PC-3 (cell line): ENCODE measurements around the gene DUSP2. TPM values are rescaled to one million over a fixed set of nuclear protein-coding genes. Genes with fewer than 3 reads are reported as not detected.

Source experiments
- ATAC-seq: fragments of 200-7000 bp; cut with Tn5 transposase; 2 replicates; pipeline ENCODE4 v1.9.1; 2020; ENCODE audit warnings: mild to moderate bottlenecking, moderate library complexity
- BruUV-seq: library from RNA; stranded (reverse); fragments of 400-500 nt; replicated peaks from 2 replicates; lab custom pipeline; 2021; lab: Mats Ljungman, UMichigan
- CTCF ChIA-PET: fragments of 300-600 bp; sonication (Branson Sonifier 250); formaldehyde crosslinking; loops from one replicate; lab custom pipeline; 2022; ENCODE audit warnings: antibody characterized with exemption; lab: Charles Lee
- POLR2A ChIA-PET: fragments of 300-600 bp; sonication (Branson Sonifier 250); formaldehyde crosslinking; loops from one replicate; lab custom pipeline; 2022; ENCODE audit warnings: antibody characterized with exemption; ENCODE audit not compliant: unreplicated experiment; lab: Charles Lee
- DNase-seq: peaks from one replicate; pipeline ENCODE4 v3.0.0-alpha.2; 2015
- H2AFZ ChIP-seq: fragments of 300-600 bp; sonication (generic); 2 replicates; pipeline ENCODE4 v1.6.0; 2016; ENCODE audit warnings: antibody characterized with exemption, low read length
- H3F3A ChIP-seq: fragments of 300-600 bp; sonication (generic); one replicate; pipeline ENCODE4 v1.6.0; 2017; ENCODE audit warnings: antibody characterized with exemption, low read length, control low read depth, mild to moderate bottlenecking; ENCODE audit not compliant: unreplicated experiment
- H3K27ac ChIP-seq: fragments of 300-600 bp; sonication (generic); 2 replicates; pipeline ENCODE4 v1.5.1; 2016; ENCODE audit warnings: mild to moderate bottlenecking, low read length
- H3K27me3 ChIP-seq: fragments of 300-600 bp; sonication (generic); 2 replicates; pipeline ENCODE4 v1.6.1; 2016; ENCODE audit warnings: low read length, mixed read lengths
- H3K36me3 ChIP-seq: fragments of 300-600 bp; sonication (generic); 2 replicates; pipeline ENCODE4 v1.6.1; 2016; ENCODE audit warnings: low read depth, mixed run types, low read length, mixed read lengths
- H3K4me1 ChIP-seq: fragments of 300-600 bp; sonication (generic); 2 replicates; pipeline ENCODE4 v1.5.1; 2016; ENCODE audit warnings: low read length; ENCODE audit not compliant: insufficient read depth
- H3K4me2 ChIP-seq: fragments of 300-600 bp; sonication (generic); 2 replicates; pipeline ENCODE4 v1.6.0; 2016; ENCODE audit warnings: low read length
- H3K4me3 ChIP-seq: fragments of 300-600 bp; sonication (generic); 2 replicates; pipeline ENCODE4 v1.5.1; 2016; ENCODE audit warnings: mild to moderate bottlenecking, low read length, mixed read lengths
- H3K79me2 ChIP-seq: fragments of 300-600 bp; sonication (generic); 2 replicates; pipeline ENCODE4 v1.6.1; 2017; ENCODE audit warnings: low read length, mixed read lengths
- H3K9ac ChIP-seq: fragments of 300-600 bp; sonication (generic); 2 replicates; pipeline ENCODE4 v1.6.0; 2016; ENCODE audit warnings: mild to moderate bottlenecking, low read length
- H3K9me2 ChIP-seq: fragments of 300-600 bp; sonication (generic); replicated peaks from 2 replicates; pipeline ENCODE4 v1.6.1; 2016; ENCODE audit warnings: mixed run types, low read length, mixed read lengths
- H3K9me3 ChIP-seq: fragments of 300-600 bp; sonication (generic); 2 replicates; pipeline ENCODE4 v1.6.1; 2016; ENCODE audit warnings: low read length, mixed read lengths
- H4K20me1 ChIP-seq: fragments of 300-600 bp; sonication (generic); 2 replicates; pipeline ENCODE4 v1.6.1; 2016; ENCODE audit warnings: low read length, mixed read lengths
- CTCF ChIP-seq: fragments of 300-600 bp; sonication (generic); conservative IDR thresholded peaks from 2 replicates; pipeline ENCODE4 v1.5.1; 2017; ENCODE audit warnings: antibody characterized with exemption, low read depth, mild to moderate bottlenecking, low read length
- EZH2 ChIP-seq: fragments of 300-600 bp; sonication (generic); IDR thresholded peaks from one replicate; pipeline ENCODE4 v1.6.1; 2017; ENCODE audit warnings: antibody characterized with exemption, mild to moderate bottlenecking, low read length; ENCODE audit not compliant: unreplicated experiment
- EZH2phosphoT487 ChIP-seq: fragments of 300-600 bp; sonication (generic); IDR thresholded peaks from 2 replicates; pipeline ENCODE4 v1.6.1; 2018; ENCODE audit warnings: mild to moderate bottlenecking, antibody characterized with exemption, low read length, borderline replicate concordance
- intact Hi-C: fragments of 100-400 bp; cut with micrococcal nuclease; formaldehyde crosslinking; loops from 2 replicates; pipeline ENCODE4 v1.9.0; 2023
- total RNA-seq: library from RNA; depleted of rRNA; stranded (reverse); fragments of >200 nt; gene quantifications from 2 replicates; pipeline ENCODE4 v1.2.3, GENCODE V29; 2014

The DUSP2 gene
- total RNA-seq, 1 experiment from 2014 or later, result 6.9 TPM

GRCh38 chr2:96098900-96099590, 46.2 kb downstream of the DUSP2 start:
- no peaks in the 10 kb centered on the region for H3K4me1 ChIP-seq
- no peaks in the 10 kb centered on the region for H3K27me3 ChIP-seq
- no peaks in the 10 kb centered on the region for H3K79me2 ChIP-seq
- H3K4me2 ChIP-seq, result no peak overlapping the region
- ATAC-seq (no peak), DNase-seq (no peak)
- no peaks in the 10 kb centered on the region for H3F3A ChIP-seq
- BruUV-seq, result no TSS peak
- POLR2A ChIA-PET, result no interaction called here
- no peak overlapping the region for H3K9ac ChIP-seq
- H4K20me1 ChIP-seq, result no peaks in the 10 kb centered on the region
- H3K9me3 ChIP-seq, result no peaks in the 10 kb centered on the region
- CTCF ChIA-PET, result no interaction called here
- no peaks in the 10 kb centered on the region for H3K36me3 ChIP-seq
- no peak for TF ChIP-seq CTCF
- TF ChIP-seq EZH2phosphoT487, result no peak
- intact Hi-C loops, result no loop called here
- no peak overlapping the region for H3K27ac ChIP-seq
- no peaks in the 10 kb centered on the region for H3K9me2 ChIP-seq
- no peak overlapping the region for H2AFZ ChIP-seq
- H3K4me3 ChIP-seq, result no peak overlapping the region

- no peaks in the 10 kb centered on the region for H3K9me3 ChIP-seq
- no peaks in the 10 kb centered on the region for H3K9me2 ChIP-seq
- no peak overlapping the region for H3K4me3 ChIP-seq
- H3K79me2 ChIP-seq, result no peaks in the 10 kb centered on the region
- ChIA-PET CTCF (no interaction called here), POLR2A (no interaction called here)
- no peaks in the 10 kb centered on the region for H3F3A ChIP-seq
- no peak overlapping the region for H3K9ac ChIP-seq
- no peak for ATAC-seq
- H3K4me2 ChIP-seq, result no peak overlapping the region
- H3K36me3 ChIP-seq, result no peaks in the 10 kb centered on the region
- intact Hi-C loops, result no loop called here
- BruUV-seq, result no TSS peak
- no peaks in the 10 kb centered on the region for H3K27me3 ChIP-seq
- TF ChIP-seq EZH2 (no peak), CTCF (no peak), EZH2phosphoT487 (no peak)
- no peaks in the 10 kb centered on the region for H3K4me1 ChIP-seq
- no peaks in the 10 kb centered on the region for H4K20me1 ChIP-seq
- H2AFZ ChIP-seq, result no peak overlapping the region
- DNase-seq, result no peak
- no peak overlapping the region for H3K27ac ChIP-seq
Measured at GRCh38 chr2:96097951-96098823, 47.1 kb downstream of the DUSP2 start.

GRCh38 chr2:96097441-96097840, 47.8 kb downstream of the DUSP2 start:
- no peaks in the 10 kb centered on the region for H3F3A ChIP-seq

More at GRCh38 chr2:96097441-96097840, 47.8 kb downstream of the DUSP2 start:
- Histone ChIP-seq H3K4me1 (no peaks in the 10 kb centered on the region), H3K79me2 (no peaks in the 10 kb centered on the region), H4K20me1 (no peaks in the 10 kb centered on the region), H3K27ac (no peak overlapping the region), H3K9me3 (no peaks in the 10 kb centered on the region), H3K9ac (no peak overlapping the region), H3K4me2 (no peak overlapping the region), H3K4me3 (no peak overlapping the region), H3K36me3 (no peaks in the 10 kb centered on the region), H2AFZ (no peak overlapping the region), H3K9me2 (no peaks in the 10 kb centered on the region), H3K27me3 (no peaks in the 10 kb centered on the region)
- ChIA-PET POLR2A (no interaction called here), CTCF (no interaction called here)
- intact Hi-C loops, result no loop called here
- no peak for TF ChIP-seq EZH2phosphoT487
- TF ChIP-seq CTCF, result no peak
- TF ChIP-seq EZH2, result no peak
- ATAC-seq (no peak), DNase-seq (no peak)
- BruUV-seq, result no TSS peak
